Peyer's patch (tissue), 4 donors: Measurements from ENCODE around the gene LRRC56.

ENCODE experiments used
- CTCF ChIP-seq, 6 experiments: fragments of 450-650 bp in 4 of 6; fragments of 200-600 bp in 2 of 6; sonication (generic) in 1 of 6; IDR thresholded peaks; one replicate each; pipeline ENCODE4 v1.5.1; 2017 to 2019; ENCODE audit warnings: antibody characterized with exemption in 6 of 6, mild to moderate bottlenecking in 3 of 6, moderate library complexity in 1 of 6
- POLR2A ChIP-seq, 2 donors: fragments of 450-650 bp; IDR thresholded peaks; one replicate each; pipeline ENCODE4 v1.5.1; 2017; ENCODE audit warnings: antibody characterized with exemption in 2 of 2, mild to moderate bottlenecking in 2 of 2, moderate library complexity in 2 of 2

DNA sequence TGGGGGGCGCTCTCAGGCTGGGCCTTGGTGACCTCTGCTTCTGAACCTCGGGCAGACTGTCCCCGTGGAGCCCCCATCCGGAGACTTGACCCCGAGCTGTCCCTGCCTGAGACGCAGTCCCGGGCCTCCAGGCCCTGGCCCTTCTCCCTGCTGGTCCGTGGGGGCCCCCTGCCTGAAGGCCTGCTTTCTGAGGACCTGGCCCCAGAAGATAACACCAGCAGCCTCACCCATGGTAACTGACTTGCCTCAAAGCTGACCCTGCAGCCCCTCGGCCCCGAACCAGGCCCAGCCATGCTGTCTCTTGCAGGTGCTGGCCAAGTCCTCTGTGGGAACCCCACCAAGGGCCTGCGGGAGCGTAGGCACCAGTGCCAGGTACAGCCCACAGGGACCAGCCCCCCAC is 14.3 kb downstream of the LRRC56 start:
- no peak for TF ChIP-seq POLR2A (IDR thresholded peaks at IDR 0.05)
- TF ChIP-seq CTCF (IDR thresholded peaks at IDR 0.05), result no peak
